Stimulated activated CD4-positive, alpha-beta T cell treated with anti-CD3 and anti-CD28 coated beads, Interleukin-12 subunit alpha, Interleukin-12 subunit beta, amount 100 ng/mL, for 48 hours (primary cell): ENCODE data around the gene AKIP1.
A peak's percentile ranks its signal among the peaks of the same experiment; 100 is the strongest.
"Not testable (repeated sequence)": the region's sequence is repeated elsewhere in the genome, so short reads cannot be mapped to it uniquely, and the experiment has no call there.

ENCODE experiments used
- DNase-seq, 3 donors: peaks; one replicate each; pipeline ENCODE4 v3.0.0-alpha.2; 2020; ENCODE audit warnings: low read depth in 2 of 3, low spot score in 1 of 3

Gene AKIP1

GRCh38 chr11:8911029-8911823 is at the start of gene AKIP1:
Gene AKIP1, plus strand, starts transcription at chr11:8911189. Its CDS starts 261 bp downstream, at chr11:8911450.
- peak; percentile 76 to 92 (median 77) for DNase-seq

- no peak for DNase-seq
Observed at GRCh38 chr11:8863838-8864237, 47.2 kb upstream of the AKIP1 start.

- no peak for DNase-seq
Observed at GRCh38 chr11:8865304-8865703, 45.7 kb upstream of the AKIP1 start.

GRCh38 chr11:8867035-8867434 is 44.0 kb upstream of the AKIP1 start:
- no peak for DNase-seq

GRCh38 chr11:8867931-8868631 is 42.9 kb upstream of the AKIP1 start:
- no peak for DNase-seq

GRCh38 chr11:8870411-8871170 is 40.4 kb upstream of the AKIP1 start:
- peak in 1 of 3 donors; percentile 6 for DNase-seq

- DNase-seq, result no peak
Observed at GRCh38 chr11:8871171-8871775, 39.7 kb upstream of the AKIP1 start.

GRCh38 chr11:8871962-8872361 is 39.0 kb upstream of the AKIP1 start:
- no peak for DNase-seq

- DNase-seq, result no peak
Observed at GRCh38 chr11:8873741-8874405, 37.1 kb upstream of the AKIP1 start.

- DNase-seq, result no peak
Observed at GRCh38 chr11:8878771-8879170, 32.2 kb upstream of the AKIP1 start.

- not testable (repeated sequence) for DNase-seq
Observed at GRCh38 chr11:8881585-8881984, 29.4 kb upstream of the AKIP1 start.

- DNase-seq, result no peak
Observed at GRCh38 chr11:8886322-8886721, 24.7 kb upstream of the AKIP1 start.

- DNase-seq, result not testable (repeated sequence)
Observed at GRCh38 chr11:8891185-8891584, 19.8 kb upstream of the AKIP1 start.

GRCh38 chr11:8899119-8899753 is 11.8 kb upstream of the AKIP1 start:
- DNase-seq, result no peak

- DNase-seq, result no peak
Observed at GRCh38 chr11:8905528-8906165, 5.3 kb upstream of the AKIP1 start.

- DNase-seq, result no peak
Observed at GRCh38 chr11:8907116-8907515, 3.9 kb upstream of the AKIP1 start.

GRCh38 chr11:8908099-8908498 is 2.9 kb upstream of the AKIP1 start:
- no peak for DNase-seq

GRCh38 chr11:8910649-8911026 is 351 bp upstream of the AKIP1 start:
- DNase-seq, result no peak

- peak in 1 of 3 donors; percentile 25 for DNase-seq
Observed at GRCh38 chr11:8913961-8914660, 3.1 kb downstream of the AKIP1 start.
